GM21825 (cell line): Measurements from ENCODE around the gene IMMP1L.
"Not testable (repeated sequence)": the region's sequence is repeated elsewhere in the genome, so short reads cannot be mapped to it uniquely, and the experiment has no call there.

Source experiments
- ATAC-seq: cut with Tn5 transposase; IDR thresholded peaks from one replicate; pipeline ENCODE4 v1.9.1; 2021; ENCODE audit warnings: mild to moderate bottlenecking, moderate library complexity; ENCODE audit not compliant: unreplicated experiment

Gene IMMP1L, protein sequence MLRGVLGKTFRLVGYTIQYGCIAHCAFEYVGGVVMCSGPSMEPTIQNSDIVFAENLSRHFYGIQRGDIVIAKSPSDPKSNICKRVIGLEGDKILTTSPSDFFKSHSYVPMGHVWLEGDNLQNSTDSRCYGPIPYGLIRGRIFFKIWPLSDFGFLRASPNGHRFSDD

DNA sequence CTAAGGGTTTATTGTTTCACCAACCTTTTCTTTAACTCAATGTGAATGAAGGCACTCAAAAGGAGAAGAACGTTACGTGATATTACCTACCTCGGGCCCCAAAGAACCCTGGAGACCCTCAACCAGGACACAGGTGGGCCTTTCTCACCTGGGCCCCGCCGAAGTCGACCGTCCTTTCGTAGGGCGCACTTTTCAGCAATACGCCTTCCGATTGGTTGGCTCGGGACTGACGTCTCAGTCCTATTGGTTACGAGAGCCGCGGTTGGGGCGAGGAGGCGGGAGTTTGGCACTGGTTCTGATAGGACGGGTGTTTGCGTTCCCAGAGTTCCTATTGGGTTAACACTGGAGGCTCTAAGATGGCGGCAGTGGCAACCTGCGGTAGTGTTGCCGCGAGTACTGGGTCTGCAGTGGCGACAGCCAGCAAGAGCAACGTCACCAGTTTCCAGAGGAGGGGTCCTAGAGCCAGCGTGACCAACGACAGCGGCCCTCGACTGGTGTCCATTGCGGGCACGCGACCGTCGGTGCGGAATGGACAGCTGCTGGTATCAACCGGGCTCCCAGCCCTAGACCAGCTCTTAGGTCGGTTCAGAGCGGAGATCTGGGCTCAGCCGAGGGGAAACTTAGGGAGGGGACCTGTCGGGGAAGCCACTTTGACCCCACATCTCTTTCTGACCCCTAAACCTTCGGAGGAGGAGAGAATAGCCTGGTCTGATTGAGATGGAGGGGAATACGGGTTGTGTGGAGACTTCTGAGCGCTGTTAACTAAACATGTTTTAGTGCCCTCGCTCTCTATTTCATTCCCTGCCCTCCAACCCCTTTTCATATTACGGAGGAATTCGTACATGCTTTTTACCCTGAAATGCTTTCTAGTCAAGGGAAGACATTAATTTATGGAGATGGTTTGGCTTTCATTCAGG, at the start of gene IMMP1L, which contains the start of gene ELP4:
TSS of gene IMMP1L (minus strand) at position 194 of the 917 bp plus-strand sequence. CDS start 46,346 bp downstream, outside the sequence.
TSS of gene ELP4 (plus strand) at position 339 of the 917 bp plus-strand sequence. CDS start at position 357, 18 bp downstream.
- peak; percentile 100 for ATAC-seq

DNA sequence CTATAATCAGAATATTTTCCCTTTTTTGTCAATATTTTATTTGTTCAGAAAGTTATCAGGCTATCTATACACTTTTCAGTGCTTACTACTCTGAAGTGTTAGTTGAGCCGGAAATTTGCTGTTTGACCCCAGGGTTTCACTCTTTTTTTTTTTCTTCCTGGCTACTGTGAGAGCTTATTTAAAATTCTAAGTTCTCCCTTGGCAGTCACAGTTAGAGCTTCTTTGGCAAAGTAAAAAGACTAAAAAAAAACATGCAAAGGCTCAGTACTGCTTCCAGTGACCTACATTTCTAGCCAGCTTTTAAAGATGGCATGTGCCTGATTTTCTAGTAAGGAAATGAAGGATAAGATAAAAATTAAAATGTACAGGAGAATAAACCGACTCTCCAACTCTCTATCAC, 48.6 kb upstream of the IMMP1L start:
- ATAC-seq: no peak

DNA sequence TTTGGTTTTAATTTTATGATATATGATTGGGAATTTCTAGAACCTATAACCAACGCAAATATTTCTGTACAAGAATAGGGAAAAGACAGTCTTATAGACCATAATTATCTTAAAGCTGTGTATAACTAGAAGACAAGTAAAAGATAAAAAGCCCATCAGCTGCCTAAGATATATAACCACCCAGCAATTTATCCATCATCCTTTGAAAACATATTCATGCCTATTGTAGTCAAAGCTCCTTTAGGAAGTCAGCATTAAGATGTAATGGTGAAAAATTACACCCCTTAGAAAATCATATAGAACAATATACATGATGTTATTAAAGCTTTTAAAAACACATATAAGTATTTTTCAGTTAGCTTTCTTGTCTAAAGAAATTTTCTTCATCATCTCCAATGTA, 46.5 kb upstream of the IMMP1L start:
- no peak for ATAC-seq

DNA sequence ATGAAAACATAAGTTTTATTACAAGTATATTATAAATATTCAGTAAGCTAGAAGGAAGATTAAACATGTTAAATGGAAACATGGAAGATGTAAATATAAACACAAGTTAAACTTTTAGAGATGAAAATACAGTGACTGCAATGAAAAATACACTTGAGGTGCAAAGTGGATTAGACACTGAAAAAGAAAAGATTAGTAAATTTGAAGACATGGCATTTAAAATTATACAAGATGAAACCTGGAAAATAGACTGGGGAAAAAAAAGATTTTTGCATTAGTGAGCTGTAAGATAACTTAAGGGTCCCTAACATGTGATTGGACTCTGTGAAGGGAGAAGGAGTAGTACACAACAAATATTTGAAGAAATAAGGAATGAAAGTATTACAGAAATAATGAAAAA, 33.4 kb upstream of the IMMP1L start:
- ATAC-seq: no peak

DNA sequence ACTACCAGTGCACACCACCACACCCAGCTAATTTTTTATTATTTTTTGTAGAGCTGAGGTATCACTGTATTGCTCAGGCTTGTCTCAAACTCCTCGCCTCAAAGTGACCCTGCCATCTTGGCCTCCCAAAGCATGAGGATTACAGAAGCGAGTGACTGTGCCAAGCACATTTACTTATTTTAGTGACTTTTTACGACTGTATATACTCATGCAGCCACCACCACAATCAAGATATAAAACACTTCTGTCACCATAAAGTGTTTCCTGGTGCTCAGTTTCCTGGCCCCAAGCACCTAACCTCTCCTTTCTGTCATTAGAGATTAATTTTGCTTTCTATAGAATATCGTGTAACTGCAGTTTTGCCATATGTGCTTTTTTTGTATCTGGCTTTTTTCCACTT, 26.1 kb upstream of the IMMP1L start:
- no peak for ATAC-seq

DNA sequence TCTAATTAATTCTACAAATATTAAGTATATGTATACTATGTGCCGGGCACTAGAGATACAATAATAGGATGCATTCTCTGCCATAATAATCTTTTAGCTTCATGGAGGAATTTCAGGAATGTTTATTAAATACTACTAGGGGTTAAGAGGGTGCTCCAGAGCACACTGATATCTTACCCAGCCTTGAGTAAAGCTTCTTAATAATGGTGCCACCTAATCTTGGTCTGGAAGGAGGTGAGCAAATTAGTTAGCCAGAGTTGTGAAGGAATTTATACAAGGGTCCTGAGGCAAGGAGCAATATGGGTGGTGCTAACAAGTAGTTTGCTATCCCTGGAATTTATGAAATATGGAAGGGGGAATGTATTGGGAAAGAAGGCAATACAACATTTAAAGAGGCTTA, 21.9 kb upstream of the IMMP1L start:
- no peak for ATAC-seq

DNA sequence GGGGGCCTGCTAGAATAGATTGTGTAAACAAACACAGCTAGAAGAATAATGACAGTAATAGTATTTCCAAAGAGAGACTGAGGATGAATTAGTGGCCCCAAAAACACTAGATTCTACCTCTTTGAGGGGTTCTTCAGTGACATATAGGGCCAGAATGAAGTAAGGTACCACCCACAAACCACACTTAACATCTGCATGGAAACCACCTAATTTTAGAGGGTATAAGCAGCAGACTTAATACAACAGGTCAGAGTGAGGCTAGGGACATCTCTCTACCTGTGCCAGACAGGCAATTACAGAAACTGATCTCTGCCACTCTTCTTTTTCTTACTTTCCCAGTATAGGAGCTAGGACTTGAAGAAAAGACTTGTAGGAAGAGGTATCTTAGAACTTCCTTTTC, 20.3 kb upstream of the IMMP1L start:
- ATAC-seq: no peak

DNA sequence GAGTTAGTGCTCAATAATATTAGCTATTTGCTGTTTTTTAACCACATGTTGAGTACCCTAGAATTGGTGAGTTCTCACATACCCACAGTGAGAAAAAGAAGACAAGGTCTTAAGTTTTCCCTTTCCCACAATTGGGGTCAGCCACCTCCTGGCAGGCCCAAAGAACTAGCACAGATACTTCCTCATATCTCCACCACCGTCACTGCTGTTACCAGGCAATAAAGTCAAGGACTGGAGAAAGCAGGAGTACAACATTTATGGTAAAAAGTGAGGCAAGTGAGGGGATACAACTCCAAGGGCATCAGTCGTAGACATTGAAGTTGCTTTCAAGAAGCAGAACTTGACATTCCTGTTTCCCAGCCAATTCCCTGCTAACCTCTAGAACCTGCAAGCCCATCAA, 19.8 kb upstream of the IMMP1L start:
- no peak for ATAC-seq

DNA sequence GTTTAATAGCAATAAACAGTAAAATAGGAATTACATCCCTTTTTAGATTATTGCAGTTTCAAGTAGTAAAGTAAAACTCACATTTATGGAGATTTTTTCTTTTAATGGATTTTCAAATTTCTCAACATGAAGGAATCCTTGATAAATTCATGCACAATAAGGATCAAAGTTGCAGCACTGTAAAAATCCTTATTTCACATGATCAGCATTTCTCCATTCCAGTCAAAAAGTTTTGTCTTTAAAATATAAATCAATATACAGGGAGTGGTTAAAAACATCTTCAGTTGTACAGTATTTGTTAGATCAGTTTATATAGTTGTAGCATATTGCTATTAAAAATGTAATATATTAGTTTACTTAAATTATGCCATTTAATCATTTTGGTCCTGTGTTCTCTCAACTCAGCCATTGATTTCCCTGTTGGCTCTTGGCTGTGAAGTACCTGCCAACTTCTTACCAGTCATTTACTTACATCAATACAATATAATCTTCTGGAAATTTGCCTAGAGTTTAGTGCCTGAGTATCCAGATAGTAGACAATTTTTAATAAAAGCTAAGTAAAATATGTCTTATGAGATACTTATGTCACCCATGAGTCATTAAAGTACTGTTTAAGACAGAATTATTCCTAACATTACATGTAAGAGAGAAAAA, 12.2 kb upstream of the IMMP1L start:
- no peak for ATAC-seq

DNA sequence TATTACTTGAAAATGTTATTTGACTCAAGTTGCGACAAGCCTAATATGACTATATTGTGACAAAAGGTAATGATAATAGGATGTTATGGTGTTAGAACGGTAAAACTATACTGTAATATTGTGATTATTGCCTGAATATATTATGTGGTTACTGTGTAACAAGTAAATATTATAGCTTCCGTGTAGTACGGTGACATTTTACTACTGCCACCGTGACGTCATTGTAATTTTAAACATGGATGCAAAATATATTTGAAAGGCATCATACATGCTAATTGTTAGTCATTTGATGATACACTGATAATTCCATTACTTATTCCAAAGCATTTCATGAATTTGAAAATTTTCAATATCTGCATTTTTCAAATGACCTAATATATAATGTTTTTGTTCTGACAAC, 2.7 kb upstream of the IMMP1L start:
- ATAC-seq: no peak

DNA sequence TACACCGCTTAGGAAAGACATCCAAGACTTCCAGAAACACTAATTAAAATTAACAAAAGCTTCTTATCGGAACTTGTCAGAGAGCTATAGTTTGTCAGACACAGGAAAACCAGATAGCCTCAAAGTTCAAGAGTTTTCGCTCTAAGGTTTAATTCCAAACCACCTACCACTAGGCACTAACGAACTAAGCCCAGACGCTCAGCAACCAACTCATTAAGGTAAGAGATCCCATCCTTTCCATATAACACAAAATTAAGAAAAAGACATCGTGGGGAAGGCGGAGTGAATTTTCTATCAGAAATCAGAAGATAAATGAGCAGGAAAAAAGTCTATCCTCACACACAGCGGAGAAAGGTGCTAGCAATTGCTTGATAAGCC, 382 bp downstream of the IMMP1L start:
- ATAC-seq: peak; percentile 8

DNA sequence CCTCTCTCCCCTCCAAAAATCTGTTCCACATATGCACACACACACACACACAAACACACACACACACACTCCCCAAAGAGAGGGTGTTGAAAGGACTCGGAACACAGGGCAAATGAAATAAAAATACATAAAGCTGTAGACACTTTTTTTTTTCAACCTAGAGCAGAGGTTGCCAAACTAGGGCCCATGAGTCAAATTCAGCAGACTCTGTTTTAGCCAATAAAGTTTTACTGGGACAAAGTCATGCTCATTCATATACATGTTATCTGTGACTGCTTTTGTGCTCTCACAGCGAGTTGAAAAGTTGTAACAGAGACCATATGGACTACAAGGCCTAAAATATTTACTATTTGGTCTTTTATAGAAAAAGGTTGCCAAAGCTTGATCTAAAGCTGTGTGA, 8.9 kb downstream of the IMMP1L start:
- ATAC-seq: no peak

DNA sequence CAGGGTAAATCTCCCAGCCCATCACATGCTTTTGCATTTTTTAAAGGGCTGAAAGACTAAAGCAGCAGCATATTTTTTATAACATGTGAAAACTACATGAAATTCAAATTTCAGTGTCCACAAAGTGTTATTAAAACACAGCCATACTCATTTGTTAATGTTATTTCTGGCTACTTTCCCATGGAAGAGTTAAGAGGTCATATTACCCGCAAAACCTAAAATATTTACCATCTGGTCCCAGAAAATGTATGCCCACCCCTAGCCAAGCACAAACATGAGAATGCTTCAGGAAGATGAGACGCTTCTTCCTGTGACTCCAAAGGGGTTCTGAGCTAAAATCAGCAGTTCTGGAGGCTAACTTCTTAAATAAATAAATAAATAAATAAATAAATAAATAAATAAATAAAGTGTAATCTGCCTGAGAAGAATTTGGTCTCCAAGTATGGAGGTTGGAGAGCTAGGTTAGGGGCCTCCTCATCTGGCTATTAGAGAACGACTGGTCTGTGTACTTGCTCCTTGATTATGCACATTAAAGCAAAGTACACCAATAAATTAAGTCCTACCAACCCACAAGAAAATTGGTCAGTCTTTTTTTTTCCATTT, 9.7 kb downstream of the IMMP1L start:
- no peak for ATAC-seq

DNA sequence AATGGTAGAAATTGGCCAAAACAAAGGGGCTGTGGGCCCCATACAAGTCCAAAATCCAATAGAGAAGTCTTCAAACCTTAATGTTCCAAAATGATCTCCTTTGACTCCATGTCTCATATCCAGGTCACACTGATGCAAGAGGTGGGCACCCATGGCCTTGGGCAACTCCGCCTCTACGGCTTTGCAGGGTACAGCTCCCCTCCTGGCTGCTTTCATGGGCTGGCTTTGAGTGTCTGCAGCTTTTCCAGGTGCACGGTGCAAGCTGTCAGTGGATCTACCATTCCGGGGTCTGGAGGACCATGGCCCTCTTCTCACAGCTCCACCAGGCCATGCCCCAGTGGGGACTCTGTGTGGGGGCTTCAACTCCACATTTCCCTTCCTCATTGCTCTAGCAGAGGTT, 15.7 kb downstream of the IMMP1L start:
- ATAC-seq: not testable (repeated sequence)

DNA sequence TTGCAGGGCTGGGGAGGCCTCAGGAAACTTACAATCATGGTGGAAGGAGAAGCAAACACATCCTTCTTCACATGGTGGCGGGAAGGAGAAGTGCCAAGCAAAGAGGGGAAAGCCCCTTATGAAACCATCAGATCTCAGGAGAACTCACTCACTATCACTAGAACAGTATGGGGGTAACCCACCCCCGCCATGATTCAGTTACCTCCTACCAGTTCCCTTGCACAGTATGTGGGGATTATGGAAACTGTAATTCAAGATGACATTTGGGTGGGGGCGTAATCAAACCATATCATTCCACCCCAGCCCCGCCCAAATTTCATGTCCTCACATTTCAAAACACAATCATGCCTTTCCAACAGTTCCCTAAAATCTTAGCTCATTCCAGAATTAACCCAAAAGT, 16.2 kb downstream of the IMMP1L start:
- no peak for ATAC-seq

DNA sequence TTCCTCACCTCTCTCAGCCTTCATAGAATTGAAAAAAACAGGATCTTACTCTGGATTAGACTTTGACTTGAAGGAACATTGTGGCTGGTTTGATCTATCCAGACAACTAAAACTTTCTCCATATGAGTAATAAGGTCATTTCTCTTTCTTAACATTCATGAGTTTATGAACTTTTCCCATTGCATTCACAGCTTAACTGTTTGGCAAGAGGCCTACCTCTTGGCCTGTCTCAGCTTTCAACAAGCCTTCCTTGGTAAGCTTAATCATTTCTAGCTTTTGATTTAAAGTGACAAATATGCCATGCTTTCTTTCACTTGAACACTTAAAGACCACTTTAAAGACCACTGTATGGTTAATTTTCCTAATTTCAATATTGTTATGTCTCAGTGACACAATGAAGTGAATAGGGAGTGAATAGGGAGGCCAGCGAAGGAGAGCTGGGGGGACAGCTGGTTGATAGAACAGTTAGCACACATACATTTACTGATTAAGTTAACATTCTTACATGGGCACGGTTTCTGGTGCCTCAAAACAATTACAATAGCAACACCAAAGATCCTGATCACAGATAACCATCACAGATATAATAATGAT, 17.0 kb downstream of the IMMP1L start:
- ATAC-seq: no peak

DNA sequence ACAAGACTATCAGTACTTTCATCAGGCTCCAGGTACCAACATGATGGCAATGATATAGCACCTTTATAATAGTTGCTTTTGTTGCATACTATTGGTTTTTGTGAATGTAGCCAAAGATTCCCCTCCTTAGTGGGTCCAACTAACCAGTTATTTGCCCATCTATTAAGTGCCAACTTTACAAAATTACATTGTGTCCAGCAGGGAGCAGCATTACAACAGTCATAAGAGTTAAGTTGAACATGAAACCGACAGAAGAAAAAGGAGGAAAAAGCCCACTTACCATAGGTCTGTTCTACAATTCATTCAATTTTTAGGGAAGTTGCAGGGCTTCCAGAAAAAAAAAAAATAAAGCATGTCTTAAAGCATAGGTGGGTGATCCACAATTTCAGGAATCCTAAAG, 21.6 kb downstream of the IMMP1L start:
- no peak for ATAC-seq

DNA sequence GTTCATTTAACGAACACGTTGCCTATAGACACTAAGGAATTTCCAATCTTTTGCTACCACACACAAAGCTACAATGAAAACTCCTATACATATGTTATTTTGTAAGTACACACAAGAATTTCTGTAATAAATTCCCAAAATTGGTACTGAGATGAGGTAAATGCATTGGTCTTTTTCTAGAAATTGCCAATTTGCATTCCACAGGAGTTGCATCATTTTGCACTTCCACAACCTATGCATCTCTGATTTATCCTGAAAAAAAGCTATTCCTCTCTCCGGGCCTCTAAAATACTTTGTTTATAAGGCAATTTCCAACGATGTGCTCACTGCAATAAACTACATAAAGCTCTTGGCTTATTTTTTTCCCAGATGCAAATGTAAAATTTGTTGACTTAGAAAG, 24.9 kb downstream of the IMMP1L start:
- ATAC-seq: no peak

DNA sequence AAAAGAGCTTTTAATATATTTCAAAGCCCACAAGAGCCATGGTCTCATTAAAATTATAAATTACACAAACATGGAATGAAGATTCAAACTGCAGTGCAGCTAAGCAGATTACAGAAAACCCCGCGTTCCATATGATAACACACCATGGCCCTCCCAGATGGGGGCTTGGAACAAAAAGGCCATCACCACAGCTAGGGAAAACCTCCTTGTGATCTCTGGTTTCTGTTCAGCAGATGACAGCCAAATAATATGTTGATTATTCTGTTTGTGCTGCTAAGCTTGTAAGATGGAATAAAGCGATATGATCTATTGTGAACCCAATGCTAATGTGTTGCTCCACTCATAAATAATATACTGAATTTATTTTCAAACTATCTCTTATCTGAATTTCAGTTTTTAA, 28.5 kb downstream of the IMMP1L start:
- no peak for ATAC-seq

DNA sequence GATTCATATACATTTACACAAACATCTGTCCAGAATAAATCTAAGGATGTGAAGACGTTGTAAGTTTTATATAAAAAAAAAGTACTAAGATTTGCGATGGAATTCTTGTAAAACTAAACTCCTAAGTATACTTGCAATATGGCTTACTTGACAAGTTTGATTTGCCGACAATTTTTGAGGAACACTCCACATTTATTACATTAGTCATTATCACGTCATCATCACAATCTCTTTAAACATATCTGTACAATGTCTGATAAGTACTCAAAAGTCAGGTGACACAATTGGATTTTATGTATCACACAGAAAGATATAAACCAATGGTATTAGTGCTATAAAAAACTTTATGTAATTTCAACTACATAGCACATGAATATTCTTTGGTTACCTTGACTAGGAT, 30.4 kb downstream of the IMMP1L start:
- ATAC-seq: no peak

DNA sequence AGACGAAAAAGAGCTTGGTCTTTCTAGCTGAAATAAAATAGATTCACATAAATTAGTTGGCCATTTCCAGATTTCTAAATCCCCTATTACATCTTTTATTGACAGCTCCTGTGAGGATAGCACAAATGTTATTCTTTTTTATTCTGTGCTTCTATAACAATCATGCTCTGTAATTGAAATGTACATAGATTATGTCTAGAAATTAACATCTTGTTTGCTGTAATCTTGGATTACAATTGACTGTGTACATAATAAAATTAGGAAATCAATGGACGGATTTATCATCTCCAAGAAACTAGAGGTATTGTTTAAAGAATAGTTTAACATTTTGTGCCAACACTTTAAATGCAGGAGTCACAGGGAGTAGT, 31.2 kb downstream of the IMMP1L start:
- ATAC-seq: no peak
